Measurements from ENCODE around the gene FREM1. TPM values are rescaled to one million over a fixed set of nuclear protein-coding genes. Genes with fewer than 3 reads are reported as not detected.
A peak's percentile ranks its signal among the peaks of the same experiment; 100 is the strongest.

The FREM1 gene
- polyA plus RNA-seq, 1 of the 3 experiments (the other 2 are of a cell fraction) = 0.26 TPM

DNA sequence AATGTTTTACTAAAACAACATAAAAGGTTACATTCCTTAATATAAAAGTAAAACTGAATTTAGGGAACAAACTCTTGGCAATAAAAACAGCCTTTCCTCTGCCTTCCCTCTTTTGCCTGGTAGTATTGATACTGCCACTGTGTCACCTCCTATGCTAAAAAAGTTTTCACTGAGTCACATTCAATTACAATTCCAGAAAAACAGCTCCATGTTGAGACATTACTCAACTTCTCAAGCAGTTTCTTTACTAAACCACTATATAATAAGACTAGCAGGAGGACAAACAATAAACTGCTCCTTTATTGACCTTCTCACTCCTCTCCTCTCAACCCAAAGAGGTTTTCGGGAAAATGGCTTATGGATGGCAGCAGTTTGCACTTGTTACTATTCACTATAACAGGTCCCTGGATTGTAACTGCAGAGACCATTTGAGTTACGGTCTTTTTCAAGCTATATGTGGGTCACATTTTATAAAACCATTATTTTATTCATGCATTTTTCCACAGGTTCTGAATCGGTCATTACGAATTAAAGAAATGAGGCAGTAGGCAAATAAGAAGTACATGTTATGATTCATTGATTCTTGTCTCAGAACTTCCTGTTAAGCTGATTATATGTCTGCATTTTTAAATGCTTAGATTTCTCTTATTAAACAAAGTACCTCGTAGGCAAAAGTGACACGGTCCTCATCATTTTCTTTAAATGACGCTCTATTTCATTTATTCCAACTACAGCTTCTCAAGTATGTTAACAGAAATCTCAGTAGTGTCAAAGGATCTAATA lies 219.1 kb downstream of the FREM1 start:
- H3K4me2 ChIP-seq = peak overlapping the region; percentile 89

GRCh38 chr9:14687042-14687719 lies 223.0 kb downstream of the FREM1 start:
- DNase-seq = no peak
- no peaks in the 10 kb centered on the region for H3K27me3 ChIP-seq (ENCODE audit: insufficient read depth)
- no peak overlapping the region for H3K9ac ChIP-seq
- ChIA-PET CTCF (interaction anchor here (1.4 to 2.9 kb wide), 2 partner anchors 12 to 81 kb away, joined by 3 to 10 read pairs; no protein-coding TSS in a partner anchor), POLR2A (no interaction called here)
- peaks cover 6% of the 10 kb centered on the region; the same call in 1 of the 2 replicates for H4K20me1 ChIP-seq (ENCODE audit: insufficient read depth)
- peaks cover 23% of the 10 kb centered on the region for H3F3A ChIP-seq (replicated peaks; ENCODE audit: insufficient read depth)
- peak overlapping the region in 1 of 2 experiments; percentile 63; a peak in 2 of 4 replicates for H3K27ac ChIP-seq (ENCODE audit: low read depth in 2 of 2, low read length in 1 of 2)
- peaks cover 20% of the 10 kb centered on the region for H3K79me2 ChIP-seq (ENCODE audit: insufficient read depth)
- H3K36me3 ChIP-seq (replicated peaks in 1 of 2; ENCODE audit: control insufficient read depth in 1 of 2, insufficient read depth in 2 of 2, low read length in 1 of 2) = peaks cover 15 to 19% of the 10 kb centered on the region in 2 experiments
- H2AFZ ChIP-seq (ENCODE audit: low read depth) = no peak overlapping the region
- H3K4me3 ChIP-seq (ENCODE audit: low read depth in 2 of 2, low read length in 1 of 2) = no peak overlapping the region; a peak in 1 of 4 replicates
- no peaks in the 10 kb centered on the region for H3K9me2 ChIP-seq
- whole genome bisulfite sequencing (ENCODE audit: low lambda C conversion rate) = 76% methylated on average over 12 of the region's 12 CpGs
- no peaks in the 10 kb centered on the region for H3K9me3 ChIP-seq
- 0 out of 2 replicates have a peak overlapping the region, but pooled peaks have one; percentile 29 for H3K4me2 ChIP-seq
- H3K4me1 ChIP-seq (ENCODE audit: control insufficient read depth in 1 of 2, insufficient read depth in 2 of 2, low read depth in 1 of 2, low read length in 1 of 2) = peaks cover 5 to 11% of the 10 kb centered on the region in 2 experiments; a peak in 2 of 4 replicates
- peak; percentile 49; the same call in 1 of the 2 replicates for TF ChIP-seq TCF12 (IDR thresholded peaks at IDR 0.05)
- no peak for TF ChIP-seq CHD2 (IDR thresholded peaks at IDR 0.05; ENCODE audit: low read length, partially characterized antibody)
- TF ChIP-seq FOSL2 (IDR thresholded peaks at IDR 0.05; ENCODE audit: borderline replicate concordance, low read depth) = peak; percentile 68; the same call in 1 of the 2 replicates
- TF ChIP-seq NFIC (IDR thresholded peaks at IDR 0.05; ENCODE audit: borderline replicate concordance) = peak; percentile 79
- no peak for TF ChIP-seq REST (IDR thresholded peaks at IDR 0.05; ENCODE audit: low read depth, low read length)
- TF ChIP-seq YY1 (IDR thresholded peaks at IDR 0.05; ENCODE audit: low read depth) = no peak
- no peak for TF ChIP-seq CTCF (IDR thresholded peaks at IDR 0.05)
- TF ChIP-seq, protein P1, sequence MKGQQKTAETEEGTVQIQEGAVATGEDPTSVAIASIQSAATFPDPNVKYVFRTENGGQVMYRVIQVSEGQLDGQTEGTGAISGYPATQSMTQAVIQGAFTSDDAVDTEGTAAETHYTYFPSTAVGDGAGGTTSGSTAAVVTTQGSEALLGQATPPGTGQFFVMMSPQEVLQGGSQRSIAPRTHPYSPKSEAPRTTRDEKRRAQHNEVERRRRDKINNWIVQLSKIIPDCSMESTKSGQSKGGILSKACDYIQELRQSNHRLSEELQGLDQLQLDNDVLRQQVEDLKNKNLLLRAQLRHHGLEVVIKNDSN (IDR thresholded peaks at IDR 0.05; ENCODE audit: borderline replicate concordance, low read depth) = no peak
- TF ChIP-seq MEF2A (IDR thresholded peaks at IDR 0.05; ENCODE audit: borderline replicate concordance, low read depth) = no peak

More for the DNA sequence above, 219.1 kb downstream of the FREM1 start:
- ChIA-PET POLR2A (no interaction called here), CTCF (interaction anchor here (0.6 to 4.3 kb wide), 4 partner anchors 30 to 78 kb away, joined by 3 to 21 read pairs (median 10); no protein-coding TSS in a partner anchor)
- Histone ChIP-seq H3K9me2 (no peaks in the 10 kb centered on the region), H3K27ac (ENCODE audit: low read depth in 2 of 2, low read length in 1 of 2) (no peak overlapping the region), H2AFZ (ENCODE audit: low read depth) (no peak overlapping the region), H3F3A (replicated peaks; ENCODE audit: insufficient read depth) (peaks cover 29% of the 10 kb centered on the region), H3K27me3 (ENCODE audit: insufficient read depth) (no peaks in the 10 kb centered on the region), H3K36me3 (replicated peaks in 1 of 2; ENCODE audit: control insufficient read depth in 1 of 2, insufficient read depth in 2 of 2, low read length in 1 of 2) (peaks cover 13 to 15% of the 10 kb centered on the region in 2 experiments), H3K79me2 (ENCODE audit: insufficient read depth) (peaks cover 25% of the 10 kb centered on the region), H3K9me3 (no peaks in the 10 kb centered on the region), H4K20me1 (ENCODE audit: insufficient read depth) (peaks cover 6% of the 10 kb centered on the region; the same call in 1 of the 2 replicates), H3K4me3 (ENCODE audit: low read depth in 2 of 2, low read length in 1 of 2) (no peak overlapping the region), H3K4me1 (ENCODE audit: control insufficient read depth in 1 of 2, insufficient read depth in 2 of 2, low read depth in 1 of 2, low read length in 1 of 2) (peaks cover 11 to 13% of the 10 kb centered on the region in 2 experiments; a peak in 3 of 4 replicates), H3K9ac (no peak overlapping the region)
- no peak for TF ChIP-seq SIN3A (IDR thresholded peaks at IDR 0.05; ENCODE audit: borderline replicate concordance, low read depth, low read length)
- TF ChIP-seq ELF1 (IDR thresholded peaks at IDR 0.05) = no peak
- no peak for TF ChIP-seq CHD2 (IDR thresholded peaks at IDR 0.05; ENCODE audit: low read length, partially characterized antibody)
- TF ChIP-seq, protein P1 (IDR thresholded peaks at IDR 0.05; ENCODE audit: borderline replicate concordance, low read depth) = no peak
- no peak for TF ChIP-seq YY1 (IDR thresholded peaks at IDR 0.05; ENCODE audit: low read depth)
- TF ChIP-seq IRF3 (IDR thresholded peaks at IDR 0.05; ENCODE audit: low read depth, low read length) = no peak
- WGBS (ENCODE audit: low lambda C conversion rate) = 68% methylated on average over 7 of the region's 7 CpGs
- DNase-seq = no peak
